NCI-H1694 treated with DMSO at 0.1 percent for 48 hours (cell line): ENCODE results near the gene MEIKIN.

Experiments
- DNase-seq: peaks from one replicate; lab custom pipeline; 2025; lab: John Stamatoyannopoulos, UW

MEIKIN gene

GRCh38 chr5:131945551-131946168, at the start of gene MEIKIN:
Gene MEIKIN, minus strand, starts transcription at chr5:131945663. Its CDS starts 158 bp downstream, at chr5:131945505.
- no peak for DNase-seq

GRCh38 chr5:131994533-131995226, 49.2 kb upstream of the MEIKIN start:
- DNase-seq: no peak

GRCh38 chr5:131994090-131994489, 48.6 kb upstream of the MEIKIN start:
- DNase-seq: no peak

GRCh38 chr5:131993676-131994075, 48.2 kb upstream of the MEIKIN start:
- DNase-seq: no peak

- no peak for DNase-seq
Measured at GRCh38 chr5:131992370-131992769, 46.9 kb upstream of the MEIKIN start.

GRCh38 chr5:131991593-131992324, 46.3 kb upstream of the MEIKIN start:
- no peak for DNase-seq

GRCh38 chr5:131990716-131991115, 45.3 kb upstream of the MEIKIN start:
- DNase-seq: no peak

GRCh38 chr5:131988601-131989000, 43.1 kb upstream of the MEIKIN start:
- DNase-seq: no peak

GRCh38 chr5:131987251-131987650, 41.8 kb upstream of the MEIKIN start:
- no peak for DNase-seq

GRCh38 chr5:131986161-131986912, 40.9 kb upstream of the MEIKIN start:
- DNase-seq: no peak

- no peak for DNase-seq
Measured at GRCh38 chr5:131984956-131985665, 39.6 kb upstream of the MEIKIN start.

- DNase-seq: no peak
Measured at GRCh38 chr5:131983244-131983771, 37.8 kb upstream of the MEIKIN start.

GRCh38 chr5:131981516-131981915, 36.1 kb upstream of the MEIKIN start:
- no peak for DNase-seq

GRCh38 chr5:131980696-131981095, 35.2 kb upstream of the MEIKIN start:
- DNase-seq: no peak

GRCh38 chr5:131979816-131980215, 34.4 kb upstream of the MEIKIN start:
- DNase-seq: no peak

- DNase-seq: no peak
Measured at GRCh38 chr5:131977212-131977604, 31.7 kb upstream of the MEIKIN start.

GRCh38 chr5:131976414-131977211, 31.1 kb upstream of the MEIKIN start:
- no peak for DNase-seq

- no peak for DNase-seq
Measured at GRCh38 chr5:131974956-131975726, 29.7 kb upstream of the MEIKIN start.

GRCh38 chr5:131974622-131974955, 29.1 kb upstream of the MEIKIN start:
- no peak for DNase-seq

- DNase-seq: no peak
Measured at GRCh38 chr5:131974016-131974415, 28.6 kb upstream of the MEIKIN start.
